NB4 (cell line): ENCODE results near the gene MTMR2.

ENCODE experiments used
- MAX ChIP-seq: IDR thresholded peaks from 2 replicates; pipeline ENCODE4 v1.6.1; 2011; ENCODE audit warnings: low read depth, low read length
- MYC ChIP-seq: IDR thresholded peaks from 2 replicates; pipeline ENCODE4 v1.6.1; 2011; ENCODE audit warnings: low read depth, low read length
- POLR2A ChIP-seq: IDR thresholded peaks from 2 replicates; pipeline ENCODE4 v1.6.1; 2011; ENCODE audit warnings: mild to moderate bottlenecking; ENCODE audit not compliant: insufficient read length; ENCODE audit errors: extremely low read depth
- TF ChIP-seq, protein P1 (sequence below): IDR thresholded peaks from one replicate; pipeline ENCODE4 v1.5.1; 2012; ENCODE audit warnings: low read depth, low read length

DNA sequence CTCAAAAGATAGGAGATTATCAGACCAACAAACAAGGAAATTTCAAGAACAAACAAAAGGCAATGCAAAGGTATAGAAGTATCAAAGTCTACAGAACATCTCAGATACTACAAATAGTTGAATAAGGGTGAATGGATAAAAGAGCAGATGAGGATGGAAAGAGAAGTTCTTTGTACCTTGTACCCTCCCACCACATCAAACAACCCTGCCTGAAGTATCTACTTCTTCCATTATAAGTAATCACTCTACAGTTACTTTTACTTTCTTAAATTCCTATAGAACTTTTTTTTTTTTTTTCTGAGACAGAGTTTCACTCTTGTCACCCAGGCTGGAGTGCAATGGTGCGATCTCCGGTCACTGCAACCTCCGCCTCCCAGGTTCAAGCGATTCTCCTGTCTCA, 35.1 kb downstream of the MTMR2 start:
- TF ChIP-seq, protein P1, sequence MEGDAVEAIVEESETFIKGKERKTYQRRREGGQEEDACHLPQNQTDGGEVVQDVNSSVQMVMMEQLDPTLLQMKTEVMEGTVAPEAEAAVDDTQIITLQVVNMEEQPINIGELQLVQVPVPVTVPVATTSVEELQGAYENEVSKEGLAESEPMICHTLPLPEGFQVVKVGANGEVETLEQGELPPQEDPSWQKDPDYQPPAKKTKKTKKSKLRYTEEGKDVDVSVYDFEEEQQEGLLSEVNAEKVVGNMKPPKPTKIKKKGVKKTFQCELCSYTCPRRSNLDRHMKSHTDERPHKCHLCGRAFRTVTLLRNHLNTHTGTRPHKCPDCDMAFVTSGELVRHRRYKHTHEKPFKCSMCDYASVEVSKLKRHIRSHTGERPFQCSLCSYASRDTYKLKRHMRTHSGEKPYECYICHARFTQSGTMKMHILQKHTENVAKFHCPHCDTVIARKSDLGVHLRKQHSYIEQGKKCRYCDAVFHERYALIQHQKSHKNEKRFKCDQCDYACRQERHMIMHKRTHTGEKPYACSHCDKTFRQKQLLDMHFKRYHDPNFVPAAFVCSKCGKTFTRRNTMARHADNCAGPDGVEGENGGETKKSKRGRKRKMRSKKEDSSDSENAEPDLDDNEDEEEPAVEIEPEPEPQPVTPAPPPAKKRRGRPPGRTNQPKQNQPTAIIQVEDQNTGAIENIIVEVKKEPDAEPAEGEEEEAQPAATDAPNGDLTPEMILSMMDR: no peak
- TF ChIP-seq MAX (no peak), POLR2A (no peak), MYC (no peak)
